SU-DHL-6 (cell line): ENCODE measurements around the gene RPL18.
A peak's percentile ranks its signal among the peaks of the same experiment; 100 is the strongest.

ENCODE experiments used
- H2AFZ ChIP-seq: fragments of 200-600 bp; sonication (generic); 2 replicates; pipeline ENCODE4 v1.6.1; 2014; ENCODE audit warnings: low read depth, mild to moderate bottlenecking, moderate library complexity, mixed read lengths, antibody characterized with exemption, low read length; ENCODE audit not compliant: severe bottlenecking
- H3F3A ChIP-seq: fragments of 200-600 bp; shearing (Covaris generic); 2 replicates; pipeline ENCODE4 v1.6.0; 2016; ENCODE audit warnings: antibody characterized with exemption, mild to moderate bottlenecking; ENCODE audit not compliant: insufficient read depth
- H3K27ac ChIP-seq: fragments of 200-600 bp; sonication (generic); 2 replicates; pipeline ENCODE4 v1.5.1; 2016; ENCODE audit warnings: low read depth, mild to moderate bottlenecking, low read length, moderate library complexity, mixed read lengths
- H3K27me3 ChIP-seq: fragments of 200-600 bp; sonication (generic), shearing (Covaris generic); 2 replicates; pipeline ENCODE4 v1.6.0; 2014; ENCODE audit warnings: mild to moderate bottlenecking, low read length
- H3K36me3 ChIP-seq: fragments of 200-600 bp; sonication (generic); 2 replicates; pipeline ENCODE4 v1.6.1; 2014; ENCODE audit warnings: mild to moderate bottlenecking, low read length, mixed read lengths
- H3K4me2 ChIP-seq: fragments of 300-600, 200-600 bp; shearing (Covaris generic), sonication (generic); 2 replicates; pipeline ENCODE4 v1.6.0; 2014; ENCODE audit warnings: low read length, low read depth, mild to moderate bottlenecking; ENCODE audit not compliant: poor library complexity, severe bottlenecking
- H3K4me3 ChIP-seq: fragments of 200-600 bp; sonication (generic); 2 replicates; pipeline ENCODE4 v1.5.1; 2014; ENCODE audit warnings: antibody characterized with exemption, low read length, mild to moderate bottlenecking, mixed read lengths; ENCODE audit not compliant: insufficient read depth, poor library complexity, severe bottlenecking
- H3K79me2 ChIP-seq: fragments of 200-600 bp; sonication (generic); 2 replicates; pipeline ENCODE4 v1.6.1; 2014; ENCODE audit warnings: mild to moderate bottlenecking, low read length, moderate library complexity; ENCODE audit not compliant: insufficient read depth
- H3K9ac ChIP-seq: fragments of 200-600 bp; sonication (generic); 2 replicates; pipeline ENCODE4 v1.7.0; 2014; ENCODE audit warnings: mild to moderate bottlenecking, low read length
- H3K9me2 ChIP-seq: fragments of 200-600 bp; sonication (generic); replicated peaks from 2 replicates; pipeline ENCODE4 v1.6.1; 2014; ENCODE audit warnings: low read length; ENCODE audit not compliant: insufficient read depth
- H3K9me3 ChIP-seq: fragments of 200-600 bp; sonication (generic); 2 replicates; pipeline ENCODE4 v1.6.1; 2014; ENCODE audit warnings: low read length, mixed read lengths; ENCODE audit not compliant: insufficient read depth
- H4K20me1 ChIP-seq: fragments of 200-600 bp; sonication (generic); 2 replicates; pipeline ENCODE4 v1.6.1; 2014; ENCODE audit warnings: low read depth, mild to moderate bottlenecking, antibody characterized with exemption, low read length, moderate library complexity, mixed read lengths
- EZH2phosphoT487 ChIP-seq: fragments of 200-600 bp; sonication (generic), shearing (Covaris generic); conservative IDR thresholded peaks from 2 replicates; pipeline ENCODE4 v1.6.1; 2018; ENCODE audit warnings: mild to moderate bottlenecking, antibody characterized with exemption, low read length, moderate library complexity, mixed read lengths
- TF ChIP-seq, protein P1 (sequence below): fragments of 200-600 bp; sonication (generic); IDR thresholded peaks from one replicate; pipeline ENCODE4 v1.5.1; 2017; ENCODE audit warnings: antibody characterized with exemption, mild to moderate bottlenecking, low read length, moderate library complexity; ENCODE audit not compliant: insufficient read depth, poor library complexity, severe bottlenecking

Gene RPL18

DNA sequence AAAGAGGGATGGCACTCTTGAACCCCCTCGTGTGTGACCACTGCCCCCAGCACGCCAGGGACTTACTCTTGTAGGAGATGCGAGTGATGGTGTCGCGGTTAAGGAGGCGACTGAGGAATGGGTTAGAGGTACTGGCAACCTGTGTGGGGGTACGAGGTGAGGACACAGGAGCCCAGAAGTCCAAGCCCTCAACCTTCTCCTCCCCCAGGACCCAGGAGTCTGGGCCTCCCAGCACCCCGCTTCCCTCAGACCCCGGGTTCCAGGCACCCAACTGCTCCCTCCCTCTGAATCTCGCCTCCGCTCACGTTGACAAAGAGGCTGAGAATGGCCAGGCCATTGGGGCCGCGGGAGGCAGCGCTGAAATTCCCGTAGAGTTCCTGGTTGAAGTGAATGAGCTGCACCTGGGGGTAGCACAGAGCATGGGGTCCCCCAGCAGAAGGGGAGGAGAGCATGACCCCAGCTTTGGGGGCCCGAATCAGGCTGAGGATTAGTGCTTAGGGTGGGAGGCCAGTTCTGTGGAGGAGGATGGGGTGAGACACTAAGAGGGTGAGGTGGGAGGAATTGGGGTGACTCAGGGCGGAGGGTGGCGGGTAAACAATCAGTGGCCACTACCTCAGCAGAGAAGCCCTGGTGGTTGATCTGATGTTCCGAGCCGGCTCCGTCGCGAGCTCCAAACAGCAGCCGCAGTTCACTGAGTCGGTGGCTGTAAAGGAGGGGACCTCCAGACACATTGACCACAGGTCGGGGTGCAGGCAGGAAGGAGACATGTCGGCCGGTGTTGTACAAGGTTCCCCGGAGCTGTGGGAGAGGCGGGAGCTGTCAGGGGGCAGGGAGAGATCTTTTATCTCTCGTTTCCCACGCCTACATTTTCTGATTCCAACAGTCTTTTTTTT lies 20.8 kb upstream of the RPL18 start:
- peaks cover 12% of the 10 kb centered on the region for H3F3A ChIP-seq
- H4K20me1 ChIP-seq = no peaks in the 10 kb centered on the region
- no peaks in the 10 kb centered on the region for H3K79me2 ChIP-seq
- no peak overlapping the region for H3K4me2 ChIP-seq
- no peaks in the 10 kb centered on the region for H3K9me2 ChIP-seq
- no peak overlapping the region for H3K9ac ChIP-seq
- no peak overlapping the region for H3K27ac ChIP-seq
- H3K36me3 ChIP-seq = no peaks in the 10 kb centered on the region
- TF ChIP-seq, protein P1, sequence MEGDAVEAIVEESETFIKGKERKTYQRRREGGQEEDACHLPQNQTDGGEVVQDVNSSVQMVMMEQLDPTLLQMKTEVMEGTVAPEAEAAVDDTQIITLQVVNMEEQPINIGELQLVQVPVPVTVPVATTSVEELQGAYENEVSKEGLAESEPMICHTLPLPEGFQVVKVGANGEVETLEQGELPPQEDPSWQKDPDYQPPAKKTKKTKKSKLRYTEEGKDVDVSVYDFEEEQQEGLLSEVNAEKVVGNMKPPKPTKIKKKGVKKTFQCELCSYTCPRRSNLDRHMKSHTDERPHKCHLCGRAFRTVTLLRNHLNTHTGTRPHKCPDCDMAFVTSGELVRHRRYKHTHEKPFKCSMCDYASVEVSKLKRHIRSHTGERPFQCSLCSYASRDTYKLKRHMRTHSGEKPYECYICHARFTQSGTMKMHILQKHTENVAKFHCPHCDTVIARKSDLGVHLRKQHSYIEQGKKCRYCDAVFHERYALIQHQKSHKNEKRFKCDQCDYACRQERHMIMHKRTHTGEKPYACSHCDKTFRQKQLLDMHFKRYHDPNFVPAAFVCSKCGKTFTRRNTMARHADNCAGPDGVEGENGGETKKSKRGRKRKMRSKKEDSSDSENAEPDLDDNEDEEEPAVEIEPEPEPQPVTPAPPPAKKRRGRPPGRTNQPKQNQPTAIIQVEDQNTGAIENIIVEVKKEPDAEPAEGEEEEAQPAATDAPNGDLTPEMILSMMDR = no peak
- TF ChIP-seq EZH2phosphoT487 = no peak
- H3K9me3 ChIP-seq = no peaks in the 10 kb centered on the region
- no peaks in the 10 kb centered on the region for H3K27me3 ChIP-seq
- no peak overlapping the region for H3K4me3 ChIP-seq
- H2AFZ ChIP-seq = no peak overlapping the region

DNA sequence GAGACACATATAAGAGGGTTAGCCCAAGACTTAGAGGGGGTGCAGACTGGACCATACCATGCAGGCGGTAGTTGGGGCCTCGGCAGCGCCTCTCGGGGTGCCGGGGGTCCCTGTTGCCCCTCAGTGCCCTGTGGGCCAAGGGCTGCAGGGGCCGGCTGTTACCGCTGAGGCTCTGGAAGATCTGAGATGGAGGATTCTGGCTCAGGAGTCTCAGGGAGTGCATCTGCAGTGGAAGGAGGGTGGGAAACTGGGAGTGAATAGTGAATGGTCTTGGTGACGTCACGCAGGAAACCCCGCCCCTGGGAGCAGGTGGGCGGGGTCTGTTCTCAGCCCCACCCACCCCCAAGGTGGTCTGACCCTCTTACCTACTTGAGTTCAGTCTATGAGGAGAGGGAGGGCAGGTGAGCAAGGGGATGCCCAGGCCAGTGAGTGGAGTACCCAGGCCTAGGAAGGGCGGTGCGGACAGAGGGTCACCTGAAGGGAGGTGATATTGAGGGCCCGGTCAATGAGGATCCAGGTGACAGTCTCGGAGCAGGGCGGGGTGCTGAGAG lies 19.9 kb upstream of the RPL18 start:
- no peaks in the 10 kb centered on the region for H3K9me2 ChIP-seq
- no peaks in the 10 kb centered on the region for H3K79me2 ChIP-seq
- no peak overlapping the region for H3K9ac ChIP-seq
- no peaks in the 10 kb centered on the region for H3K27me3 ChIP-seq
- H2AFZ ChIP-seq = no peak overlapping the region
- TF ChIP-seq, protein P1 = no peak
- TF ChIP-seq EZH2phosphoT487 = no peak
- H3K27ac ChIP-seq = no peak overlapping the region
- H3K4me2 ChIP-seq = peak overlapping the region; percentile 72
- H4K20me1 ChIP-seq = no peaks in the 10 kb centered on the region
- H3K4me3 ChIP-seq = no peak overlapping the region
- no peaks in the 10 kb centered on the region for H3K9me3 ChIP-seq
- H3K36me3 ChIP-seq = no peaks in the 10 kb centered on the region
- H3F3A ChIP-seq = peaks cover 12% of the 10 kb centered on the region

DNA sequence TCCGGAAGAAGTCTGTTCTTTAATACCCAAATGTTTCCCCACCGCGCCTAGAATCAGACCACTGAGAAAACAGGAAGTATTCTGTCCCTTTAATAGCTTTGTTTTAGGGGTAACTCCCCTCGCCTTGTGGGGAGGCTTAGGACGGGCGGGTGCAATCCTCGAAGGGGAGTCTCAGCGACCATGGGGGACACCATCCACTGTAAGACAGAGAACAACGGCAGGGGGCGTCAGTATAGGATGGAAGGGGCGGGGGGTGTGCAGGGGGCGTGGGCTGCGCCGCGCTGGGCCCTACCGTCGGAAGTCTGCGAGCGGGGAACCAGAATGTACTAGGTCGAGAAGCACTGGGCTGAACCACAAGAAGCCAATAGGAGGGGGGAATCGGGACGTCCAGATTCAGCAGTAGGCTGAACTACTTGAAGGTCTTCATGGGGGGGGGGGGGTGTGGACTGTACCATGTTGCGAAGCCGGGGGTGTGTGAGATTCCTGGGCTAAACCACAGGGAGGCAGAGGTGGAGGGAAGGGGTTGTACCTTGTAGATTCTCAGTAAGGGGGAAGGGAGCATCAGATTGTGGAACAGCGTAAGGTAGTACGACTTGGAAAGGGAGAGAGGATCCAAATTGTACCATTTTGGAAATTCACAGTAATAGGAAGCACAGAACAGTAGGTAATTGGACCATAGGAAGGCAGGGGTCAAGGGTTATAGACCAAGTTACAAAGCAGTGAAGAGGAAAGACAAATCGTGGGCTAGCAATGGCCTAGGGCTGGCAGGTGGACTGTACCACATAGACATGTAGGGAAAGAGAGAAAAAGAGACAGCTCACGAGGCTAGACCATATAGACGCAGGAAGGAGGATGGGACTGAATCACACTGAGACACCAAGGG lies 19.2 kb upstream of the RPL18 start:
- no peaks in the 10 kb centered on the region for H3K9me3 ChIP-seq
- H3K9me2 ChIP-seq = no peaks in the 10 kb centered on the region
- peaks cover 19% of the 10 kb centered on the region for H3F3A ChIP-seq
- peak overlapping the region; percentile 62 for H3K9ac ChIP-seq
- H3K4me2 ChIP-seq = peak overlapping the region; percentile 72
- no peaks in the 10 kb centered on the region for H3K36me3 ChIP-seq
- H4K20me1 ChIP-seq = no peaks in the 10 kb centered on the region
- H3K27me3 ChIP-seq = no peaks in the 10 kb centered on the region
- no peaks in the 10 kb centered on the region for H3K79me2 ChIP-seq
- TF ChIP-seq, protein P1 = peak; percentile 17
- TF ChIP-seq EZH2phosphoT487 = no peak
- H3K4me3 ChIP-seq = peak overlapping the region; percentile 54
- peak overlapping the region; percentile 89 for H3K27ac ChIP-seq
- peak overlapping the region; percentile 7 for H2AFZ ChIP-seq
